ENCODE results near the gene CCDC3. TPM values are rescaled to one million over a fixed set of nuclear protein-coding genes. Genes with fewer than 3 reads are reported as not detected.

Gene CCDC3
- total RNA-seq, 6 experiments from 2014 or later = 0.05 to 0.09 (median 0.07) TPM; not detected in 2

DNA sequence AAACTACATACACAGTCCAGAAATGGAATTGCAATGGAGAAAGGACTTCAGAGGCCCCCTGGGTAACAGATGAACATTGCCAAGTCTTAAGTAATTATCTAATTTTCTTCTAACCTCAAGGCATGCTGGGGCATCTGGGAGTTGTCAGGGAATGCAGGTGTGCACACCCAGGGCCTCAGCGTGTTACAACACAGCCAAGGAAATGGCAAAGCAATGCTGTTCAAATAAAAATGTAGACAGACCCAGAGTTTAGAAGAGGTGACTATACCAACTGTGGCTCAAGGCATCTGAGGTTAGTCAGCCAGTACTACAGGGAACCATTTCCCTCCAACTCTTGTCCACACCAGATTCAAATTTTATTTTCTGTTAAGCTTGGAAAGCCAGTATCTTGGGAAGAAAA, 73.6 kb downstream of the CCDC3 start:
- Mint-ChIP-seq H3K4me1 (ENCODE audit: low read depth) (no peaks in the 10 kb centered on the region), H3K27me3 (ENCODE audit: insufficient read depth) (peaks cover 5% of the 10 kb centered on the region), H3K4me3 (no peak overlapping the region), H3K36me3 (ENCODE audit: low read depth) (no peaks in the 10 kb centered on the region), H3K27ac (no peak overlapping the region), H3K9me3 (peaks cover 27% of the 10 kb centered on the region)
- TF ChIP-seq, protein P1, sequence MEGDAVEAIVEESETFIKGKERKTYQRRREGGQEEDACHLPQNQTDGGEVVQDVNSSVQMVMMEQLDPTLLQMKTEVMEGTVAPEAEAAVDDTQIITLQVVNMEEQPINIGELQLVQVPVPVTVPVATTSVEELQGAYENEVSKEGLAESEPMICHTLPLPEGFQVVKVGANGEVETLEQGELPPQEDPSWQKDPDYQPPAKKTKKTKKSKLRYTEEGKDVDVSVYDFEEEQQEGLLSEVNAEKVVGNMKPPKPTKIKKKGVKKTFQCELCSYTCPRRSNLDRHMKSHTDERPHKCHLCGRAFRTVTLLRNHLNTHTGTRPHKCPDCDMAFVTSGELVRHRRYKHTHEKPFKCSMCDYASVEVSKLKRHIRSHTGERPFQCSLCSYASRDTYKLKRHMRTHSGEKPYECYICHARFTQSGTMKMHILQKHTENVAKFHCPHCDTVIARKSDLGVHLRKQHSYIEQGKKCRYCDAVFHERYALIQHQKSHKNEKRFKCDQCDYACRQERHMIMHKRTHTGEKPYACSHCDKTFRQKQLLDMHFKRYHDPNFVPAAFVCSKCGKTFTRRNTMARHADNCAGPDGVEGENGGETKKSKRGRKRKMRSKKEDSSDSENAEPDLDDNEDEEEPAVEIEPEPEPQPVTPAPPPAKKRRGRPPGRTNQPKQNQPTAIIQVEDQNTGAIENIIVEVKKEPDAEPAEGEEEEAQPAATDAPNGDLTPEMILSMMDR (IDR thresholded peaks at IDR 0.05) = no peak
- no peak for DNase-seq

DNA sequence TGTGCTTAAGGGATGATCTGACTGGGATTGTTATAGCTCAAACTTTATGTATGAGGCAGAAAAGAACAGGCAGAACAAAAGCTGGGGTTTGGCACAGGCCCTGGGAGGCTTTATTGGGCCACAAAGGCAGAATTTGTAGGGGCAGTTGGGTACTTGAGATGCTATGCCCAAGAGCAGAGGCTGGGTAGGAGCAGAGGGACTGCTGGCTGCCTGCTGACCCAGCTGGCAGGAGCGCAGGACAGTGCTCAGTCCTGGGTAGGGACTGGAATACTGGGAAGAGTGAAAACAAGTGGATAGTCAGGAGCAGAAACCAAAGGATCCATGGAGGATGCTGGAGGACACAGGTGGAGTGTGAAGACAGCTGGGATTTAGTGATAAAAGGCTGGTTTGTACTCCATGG, 75.7 kb downstream of the CCDC3 start:
- peaks cover 4% of the 10 kb centered on the region; the same call in 1 of the 2 replicates for H3K27me3 Mint-ChIP-seq (ENCODE audit: insufficient read depth)
- H3K36me3 Mint-ChIP-seq (ENCODE audit: low read depth) = no peaks in the 10 kb centered on the region
- H3K4me3 Mint-ChIP-seq = no peak overlapping the region
- peaks cover 39% of the 10 kb centered on the region for H3K9me3 Mint-ChIP-seq
- no peak overlapping the region for H3K27ac Mint-ChIP-seq
- TF ChIP-seq, protein P1 (IDR thresholded peaks at IDR 0.05) = no peak
- DNase-seq = no peak
- H3K4me1 Mint-ChIP-seq (ENCODE audit: low read depth) = no peaks in the 10 kb centered on the region

DNA sequence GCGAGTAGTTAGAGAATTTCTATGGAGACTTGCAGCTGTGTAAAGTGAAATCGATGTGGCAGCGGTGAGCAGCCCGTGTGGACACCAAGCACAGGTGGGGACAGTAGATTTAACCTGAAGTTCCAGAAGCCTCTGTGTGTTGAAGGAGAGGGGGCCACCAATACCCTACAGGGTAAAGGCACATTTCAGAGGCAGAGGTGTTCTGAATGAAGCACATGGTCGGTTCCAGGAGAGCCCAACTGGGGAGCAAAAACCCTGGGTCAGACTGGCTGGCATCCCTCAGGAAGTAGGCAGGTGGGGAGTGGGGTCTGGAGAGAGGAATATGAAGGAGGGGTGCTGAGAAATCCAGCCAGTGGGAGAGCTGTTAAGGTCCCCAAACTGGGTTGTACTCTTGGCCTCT, 76.6 kb downstream of the CCDC3 start:
- Mint-ChIP-seq H3K36me3 (ENCODE audit: low read depth) (no peaks in the 10 kb centered on the region), H3K27ac (no peak overlapping the region), H3K27me3 (ENCODE audit: insufficient read depth) (peaks cover 4% of the 10 kb centered on the region), H3K4me3 (no peak overlapping the region), H3K4me1 (ENCODE audit: low read depth) (no peaks in the 10 kb centered on the region), H3K9me3 (peaks cover 39% of the 10 kb centered on the region)
- TF ChIP-seq, protein P1 (IDR thresholded peaks at IDR 0.05) = no peak
- no peak for DNase-seq

DNA sequence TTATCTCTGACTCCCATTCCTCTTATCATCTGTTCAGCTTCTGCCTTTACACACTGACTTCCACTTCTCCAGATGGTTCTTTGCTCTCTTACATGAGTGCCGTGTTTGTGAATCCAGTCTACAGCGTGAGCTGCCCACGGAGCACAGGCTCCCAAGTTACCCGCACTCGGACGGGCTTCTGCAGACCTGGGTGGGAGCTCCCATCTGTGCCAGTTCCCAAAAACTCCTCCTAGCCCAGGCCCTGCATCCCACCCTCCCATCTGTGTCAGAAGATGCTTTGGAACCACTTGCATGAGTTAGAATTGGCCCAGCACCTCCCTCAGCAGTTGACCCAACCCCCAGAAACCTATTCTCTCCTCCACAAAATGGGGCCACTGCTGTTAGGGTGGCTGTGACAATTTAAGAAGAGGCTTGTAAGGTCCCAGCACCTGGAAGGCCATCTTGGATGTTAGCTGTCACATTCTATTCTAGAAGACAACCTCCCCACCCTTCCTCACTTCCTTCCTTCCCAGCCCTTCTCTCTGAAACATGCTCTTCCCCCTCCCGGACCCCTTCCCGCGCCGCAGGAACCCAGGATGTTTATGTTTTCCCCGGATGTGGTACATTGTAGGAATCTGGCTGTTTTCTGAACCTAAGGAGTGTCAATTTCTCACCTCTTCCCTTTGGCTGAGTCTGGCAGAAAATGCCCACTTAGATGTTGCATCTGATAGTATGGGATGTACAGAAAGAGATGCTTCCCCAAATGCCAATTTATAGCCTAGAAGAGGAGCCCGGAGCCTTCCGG, 79.2 kb downstream of the CCDC3 start:
- no peak for DNase-seq
- peaks cover 39% of the 10 kb centered on the region for H3K9me3 Mint-ChIP-seq
- H3K36me3 Mint-ChIP-seq (ENCODE audit: low read depth) = no peaks in the 10 kb centered on the region
- H3K4me1 Mint-ChIP-seq (ENCODE audit: low read depth) = no peaks in the 10 kb centered on the region
- no peak overlapping the region for H3K27ac Mint-ChIP-seq
- TF ChIP-seq, protein P1 (IDR thresholded peaks at IDR 0.05) = no peak
- no peak overlapping the region for H3K4me3 Mint-ChIP-seq
- no peaks in the 10 kb centered on the region; the same call in 1 of the 2 replicates for H3K27me3 Mint-ChIP-seq (ENCODE audit: insufficient read depth)

DNA sequence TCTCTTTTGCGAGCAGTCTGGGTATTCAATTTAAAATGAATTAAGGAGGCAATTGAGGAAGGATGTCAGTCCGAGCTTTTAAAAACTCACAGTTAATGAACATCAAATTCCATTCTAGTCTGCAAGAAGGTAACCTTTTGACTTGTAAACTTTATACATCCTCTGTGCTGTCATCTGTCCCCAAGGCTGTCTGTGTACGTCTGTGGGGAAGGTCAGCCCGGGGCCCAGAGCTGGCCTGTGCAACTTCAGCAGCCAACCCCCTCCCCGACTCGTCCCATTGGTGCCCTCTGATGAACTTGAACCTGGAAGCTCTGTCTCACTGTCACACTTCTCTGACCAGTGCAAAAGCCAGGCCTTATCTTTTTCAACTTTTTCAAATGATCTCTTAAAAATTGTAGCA, 80.3 kb downstream of the CCDC3 start:
- no peaks in the 10 kb centered on the region; the same call in 1 of the 2 replicates for H3K27me3 Mint-ChIP-seq (ENCODE audit: insufficient read depth)
- H3K9me3 Mint-ChIP-seq = peaks cover 43% of the 10 kb centered on the region
- TF ChIP-seq, protein P1 (IDR thresholded peaks at IDR 0.05) = no peak
- DNase-seq = no peak
- H3K4me3 Mint-ChIP-seq = no peak overlapping the region
- H3K36me3 Mint-ChIP-seq (ENCODE audit: low read depth) = no peaks in the 10 kb centered on the region
- H3K4me1 Mint-ChIP-seq (ENCODE audit: low read depth) = no peaks in the 10 kb centered on the region
- no peak overlapping the region for H3K27ac Mint-ChIP-seq
